ENCODE data around the gene PCDHA13.

Gene PCDHA13

GRCh38 chr5:140883927-140884697, 2.2 kb downstream of the PCDHA13 start:
- TF ChIP-seq, protein P1, sequence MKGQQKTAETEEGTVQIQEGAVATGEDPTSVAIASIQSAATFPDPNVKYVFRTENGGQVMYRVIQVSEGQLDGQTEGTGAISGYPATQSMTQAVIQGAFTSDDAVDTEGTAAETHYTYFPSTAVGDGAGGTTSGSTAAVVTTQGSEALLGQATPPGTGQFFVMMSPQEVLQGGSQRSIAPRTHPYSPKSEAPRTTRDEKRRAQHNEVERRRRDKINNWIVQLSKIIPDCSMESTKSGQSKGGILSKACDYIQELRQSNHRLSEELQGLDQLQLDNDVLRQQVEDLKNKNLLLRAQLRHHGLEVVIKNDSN (IDR thresholded peaks at IDR 0.05), result no peak
- no peak for TF ChIP-seq EP300 (IDR thresholded peaks at IDR 0.05; ENCODE audit: borderline replicate concordance)
- no peak for TF ChIP-seq FOXM1 (IDR thresholded peaks at IDR 0.05; ENCODE audit: borderline replicate concordance, low read depth)
- TF ChIP-seq, protein P2, sequence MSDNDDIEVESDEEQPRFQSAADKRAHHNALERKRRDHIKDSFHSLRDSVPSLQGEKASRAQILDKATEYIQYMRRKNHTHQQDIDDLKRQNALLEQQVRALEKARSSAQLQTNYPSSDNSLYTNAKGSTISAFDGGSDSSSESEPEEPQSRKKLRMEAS (IDR thresholded peaks at IDR 0.05), result no peak
- TF ChIP-seq TAF1 (IDR thresholded peaks at IDR 0.05; ENCODE audit: low read depth), result no peak
- no peak for TF ChIP-seq CREB1 (IDR thresholded peaks at IDR 0.05; ENCODE audit: low read depth)
- no peak for TF ChIP-seq TCF12 (IDR thresholded peaks at IDR 0.05; ENCODE audit: low read depth)

GRCh38 chr5:140916325-140916724, 34.4 kb downstream of the PCDHA13 start:
- TF ChIP-seq TCF12 (IDR thresholded peaks at IDR 0.05; ENCODE audit: low read depth), result no peak
- TF ChIP-seq ZBTB7A (IDR thresholded peaks at IDR 0.05; ENCODE audit: low read depth), result no peak
- TF ChIP-seq, protein P2 (IDR thresholded peaks at IDR 0.05), result no peak
- TF ChIP-seq EP300 (IDR thresholded peaks at IDR 0.05; ENCODE audit: borderline replicate concordance), result no peak
- TF ChIP-seq CEBPB (IDR thresholded peaks at IDR 0.05), result no peak
- no peak for TF ChIP-seq FOXM1 (IDR thresholded peaks at IDR 0.05; ENCODE audit: borderline replicate concordance, low read depth)
- no peak for TF ChIP-seq YY1 (IDR thresholded peaks at IDR 0.05; ENCODE audit: low read depth)
- TF ChIP-seq TAF1 (IDR thresholded peaks at IDR 0.05; ENCODE audit: low read depth), result no peak
- TF ChIP-seq TEAD4 (IDR thresholded peaks at IDR 0.05), result no peak
- TF ChIP-seq NFIC (IDR thresholded peaks at IDR 0.05), result no peak
- TF ChIP-seq CREB1 (IDR thresholded peaks at IDR 0.05; ENCODE audit: low read depth), result no peak
- no peak for TF ChIP-seq REST (IDR thresholded peaks at IDR 0.05; ENCODE audit: low read depth)
- TF ChIP-seq, protein P1 (IDR thresholded peaks at IDR 0.05), result no peak
- no peak for TF ChIP-seq EGR1 (IDR thresholded peaks at IDR 0.05)
- no peak for TF ChIP-seq RAD21 (IDR thresholded peaks at IDR 0.05; ENCODE audit: low read depth)

- TF ChIP-seq REST (IDR thresholded peaks at IDR 0.05; ENCODE audit: low read depth) (no peak), ZBTB7A (IDR thresholded peaks at IDR 0.05; ENCODE audit: low read depth) (no peak), EGR1 (IDR thresholded peaks at IDR 0.05) (no peak), CREB1 (IDR thresholded peaks at IDR 0.05; ENCODE audit: low read depth) (no peak), CEBPB (IDR thresholded peaks at IDR 0.05) (no peak), TEAD4 (IDR thresholded peaks at IDR 0.05) (no peak), EP300 (IDR thresholded peaks at IDR 0.05; ENCODE audit: borderline replicate concordance) (no peak), FOXM1 (IDR thresholded peaks at IDR 0.05; ENCODE audit: borderline replicate concordance, low read depth) (no peak), TAF1 (IDR thresholded peaks at IDR 0.05; ENCODE audit: low read depth) (no peak), NFIC (IDR thresholded peaks at IDR 0.05) (no peak), YY1 (IDR thresholded peaks at IDR 0.05; ENCODE audit: low read depth) (no peak), TCF12 (IDR thresholded peaks at IDR 0.05; ENCODE audit: low read depth) (no peak), RAD21 (IDR thresholded peaks at IDR 0.05; ENCODE audit: low read depth) (no peak)
- TF ChIP-seq, protein P2 (IDR thresholded peaks at IDR 0.05), result no peak
- TF ChIP-seq, protein P1 (IDR thresholded peaks at IDR 0.05), result no peak
Observed at GRCh38 chr5:140923601-140924000, 41.7 kb downstream of the PCDHA13 start.

- TF ChIP-seq ZBTB7A (IDR thresholded peaks at IDR 0.05; ENCODE audit: low read depth) (no peak), EP300 (IDR thresholded peaks at IDR 0.05; ENCODE audit: borderline replicate concordance) (no peak), YY1 (IDR thresholded peaks at IDR 0.05; ENCODE audit: low read depth) (no peak), CREB1 (IDR thresholded peaks at IDR 0.05; ENCODE audit: low read depth) (no peak), EGR1 (IDR thresholded peaks at IDR 0.05) (no peak), TCF12 (IDR thresholded peaks at IDR 0.05; ENCODE audit: low read depth) (no peak), FOXM1 (IDR thresholded peaks at IDR 0.05; ENCODE audit: borderline replicate concordance, low read depth) (no peak), TAF1 (IDR thresholded peaks at IDR 0.05; ENCODE audit: low read depth) (no peak), NFIC (IDR thresholded peaks at IDR 0.05) (no peak), RAD21 (IDR thresholded peaks at IDR 0.05; ENCODE audit: low read depth) (no peak)
Observed at GRCh38 chr5:140925806-140926442, 44.0 kb downstream of the PCDHA13 start, which contains the start of gene PCDHAC1. PCDHAC1 (plus strand) TSS chr5:140926299; CDS start chr5:140926893, 594 bp downstream.
